ENCODE results near the gene PVALEF. TPM values are rescaled to one million over a fixed set of nuclear protein-coding genes. Genes with fewer than 3 reads are reported as not detected.

The PVALEF gene
- total and polyA plus RNA-seq, 2 donors (not counting 3 experiments of a cell fraction or from before 2014, with no cell fraction given), result not detected

GRCh38 chr17:81183807-81184206 is 18.5 kb downstream of the PVALEF start:
- no peaks in the 10 kb centered on the region for H3K4me1 ChIP-seq (ENCODE audit: control insufficient read depth, extremely low read depth, insufficient read depth, low read length)
- no peaks in the 10 kb centered on the region for H3K9me3 ChIP-seq (replicated peaks; ENCODE audit: control insufficient read depth, insufficient read depth, low read length)
- dilution Hi-C loops (cut with MboI; ENCODE audit: extremely low pct_ligation_motif_present, low sequenced_read_pairs) (no loop called here), intact Hi-C loops (cut with micrococcal nuclease) (no loop called here)
- no peaks in the 10 kb centered on the region for H3K27me3 ChIP-seq (ENCODE audit: control insufficient read depth in 2 of 2, insufficient read depth in 2 of 2, low read length in 2 of 2)
- no peak for FAIRE-seq
- H3K79me2 ChIP-seq (ENCODE audit: control insufficient read depth, insufficient read depth, low read length), result no peaks in the 10 kb centered on the region
- no peaks in the 10 kb centered on the region for H4K20me1 ChIP-seq (replicated peaks; ENCODE audit: control insufficient read depth, extremely low read depth, insufficient read depth, low read length)
- H3K27ac ChIP-seq (ENCODE audit: insufficient read depth, low read depth, low read length), result no peak overlapping the region
- H3K4me2 ChIP-seq (ENCODE audit: insufficient read depth, low read length), result no peak overlapping the region
- no peak overlapping the region for H2AFZ ChIP-seq (ENCODE audit: low read depth, low read length)
- H3K36me3 ChIP-seq (ENCODE audit: control insufficient read depth in 2 of 2, extremely low read depth in 1 of 2, insufficient read depth in 2 of 2, low read length in 2 of 2), result no peaks in the 10 kb centered on the region
- TF ChIP-seq POLR2A (IDR thresholded peaks at IDR 0.05; ENCODE audit: low read depth, low read length), result no peak
- TF ChIP-seq MAX (IDR thresholded peaks at IDR 0.05; ENCODE audit: insufficient read depth, insufficient read length), result no peak
- no peak for TF ChIP-seq CTCF (IDR thresholded peaks at IDR 0.05; ENCODE audit: extremely low read depth in 1 of 2, insufficient read depth in 1 of 2, low read depth in 1 of 2, low read length in 2 of 2)
- no peak for TF ChIP-seq POLR2AphosphoS5 (IDR thresholded peaks at IDR 0.05; ENCODE audit: insufficient read depth, low read depth, low read length)
- no peak for TF ChIP-seq GATA2 (IDR thresholded peaks at IDR 0.05; ENCODE audit: insufficient read depth, insufficient read length, low read depth, low read length)
- no peak for TF ChIP-seq JUN (IDR thresholded peaks at IDR 0.05; ENCODE audit: borderline replicate concordance, insufficient read depth, insufficient read length, low read depth)
- TF ChIP-seq FOS (IDR thresholded peaks at IDR 0.05; ENCODE audit: borderline replicate concordance, insufficient read depth, low read length), result no peak
- TF ChIP-seq EZH2 (IDR thresholded peaks at IDR 0.05; ENCODE audit: borderline replicate concordance, low read depth, low read length, severe bottlenecking), result no peak
- no peak for TF ChIP-seq MYC (IDR thresholded peaks at IDR 0.05; ENCODE audit: low read depth, low read length)
- no peak overlapping the region for H3K4me3 ChIP-seq (replicated peaks in 1 of 3; ENCODE audit: insufficient read depth in 1 of 3, low read depth in 1 of 3, low read length in 3 of 3)
- no peak overlapping the region for H3K9ac ChIP-seq (replicated peaks; ENCODE audit: extremely low read depth, insufficient read depth, low read length)
- CTCF ChIA-PET, result no interaction called here
- DNase-seq (ENCODE audit: low read depth, low spot score), result no peak
- POLR2A ChIA-PET, result no interaction called here
- H3K9me1 ChIP-seq (replicated peaks; ENCODE audit: control insufficient read depth, extremely low read depth, insufficient read depth, low read length), result no peaks in the 10 kb centered on the region
- no TSS peak for BruUV-seq (replicated peaks)
